HG03108 (cell line): ENCODE data around the gene IRF5.
A peak's percentile ranks its signal among the peaks of the same experiment; 100 is the strongest.
"Not testable (repeated sequence)": the region's sequence is repeated elsewhere in the genome, so short reads cannot be mapped to it uniquely, and the experiment has no call there.

Experiments
- ATAC-seq: cut with Tn5 transposase; IDR thresholded peaks from one replicate; pipeline ENCODE4 v1.9.1; 2021; ENCODE audit warnings: moderate library complexity; ENCODE audit not compliant: unreplicated experiment

Gene IRF5

GRCh38 chr7:128937271-128937646, 468 bp upstream of the IRF5 start:
- ATAC-seq: no peak

- ATAC-seq: no peak
These were observed 882 bp downstream of the IRF5 start for GRCh38 chr7:128938544-128939074.

- peak; percentile 11 for ATAC-seq
These were observed 1.5 kb downstream of the IRF5 start for GRCh38 chr7:128939075-128939860.

GRCh38 chr7:128939861-128940410, 2.2 kb downstream of the IRF5 start:
- ATAC-seq: peak; percentile 18

GRCh38 chr7:128940494-128941322, 3.0 kb downstream of the IRF5 start:
- peak; percentile 42 for ATAC-seq

- no peak for ATAC-seq
These were observed 3.7 kb downstream of the IRF5 start for GRCh38 chr7:128941323-128941890.

GRCh38 chr7:128941946-128942526, 4.3 kb downstream of the IRF5 start:
- ATAC-seq: no peak

- ATAC-seq: not testable (repeated sequence)
These were observed 5.5 kb downstream of the IRF5 start for GRCh38 chr7:128943251-128943650.

- no peak for ATAC-seq
These were observed 6.9 kb downstream of the IRF5 start for GRCh38 chr7:128944487-128945236.

- ATAC-seq: no peak
These were observed 8.1 kb downstream of the IRF5 start for GRCh38 chr7:128945668-128946366.

- no peak for ATAC-seq
These were observed 9.5 kb downstream of the IRF5 start for GRCh38 chr7:128946936-128947830.

- no peak for ATAC-seq
These were observed 10.1 kb downstream of the IRF5 start for GRCh38 chr7:128947854-128948253.

GRCh38 chr7:128948312-128948973, 10.7 kb downstream of the IRF5 start:
- ATAC-seq: no peak

GRCh38 chr7:128948976-128949760, 11.4 kb downstream of the IRF5 start:
- ATAC-seq: no peak

GRCh38 chr7:128951296-128951695, 13.6 kb downstream of the IRF5 start:
- ATAC-seq: no peak

GRCh38 chr7:128954150-128954549, 16.4 kb downstream of the IRF5 start:
- no peak for ATAC-seq
